Adrenal gland (tissue), 5 donors: ENCODE measurements around the gene HFM1.

Experiments
- POLR2A ChIP-seq, 2 donors: fragments of 450-650 bp; IDR thresholded peaks; one replicate each; pipeline ENCODE4 v1.6.1; 2017; ENCODE audit warnings: antibody characterized with exemption in 2 of 2, mild to moderate bottlenecking in 2 of 2, moderate library complexity in 1 of 2
- TF ChIP-seq, protein P1 (sequence below), 6 experiments: fragments of 450-650 bp in 4 of 6; fragments of 200-600 bp in 2 of 6; sonication (generic) in 1 of 6; IDR thresholded peaks; 1 replicate in 5 of 6; 2 replicates in 1 of 6; pipeline versions ENCODE4 v1.5.1 to v1.8.0; 2016 to 2021; ENCODE audit warnings: antibody characterized with exemption in 6 of 6, mild to moderate bottlenecking in 2 of 6, moderate library complexity in 1 of 6
- donor health status: DM: no; HTN: no; CAD: no.

DNA sequence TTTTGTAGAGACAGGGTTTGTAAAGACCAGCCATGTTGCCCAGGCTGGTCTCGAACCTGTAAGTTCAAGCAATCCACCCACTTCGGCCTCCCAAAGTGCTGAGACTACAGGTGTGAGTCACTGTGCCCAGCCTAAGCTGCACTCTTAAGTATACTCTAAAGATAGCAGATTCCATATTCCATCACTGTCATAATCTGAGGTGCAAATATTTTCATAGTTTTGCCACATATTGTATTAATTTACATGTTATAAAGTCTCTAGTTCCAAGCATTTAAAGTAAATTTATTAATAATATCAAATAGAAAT lies 121.3 kb downstream of the HFM1 start:
- TF ChIP-seq POLR2A (IDR thresholded peaks at IDR 0.05): no peak
- TF ChIP-seq, protein P1, sequence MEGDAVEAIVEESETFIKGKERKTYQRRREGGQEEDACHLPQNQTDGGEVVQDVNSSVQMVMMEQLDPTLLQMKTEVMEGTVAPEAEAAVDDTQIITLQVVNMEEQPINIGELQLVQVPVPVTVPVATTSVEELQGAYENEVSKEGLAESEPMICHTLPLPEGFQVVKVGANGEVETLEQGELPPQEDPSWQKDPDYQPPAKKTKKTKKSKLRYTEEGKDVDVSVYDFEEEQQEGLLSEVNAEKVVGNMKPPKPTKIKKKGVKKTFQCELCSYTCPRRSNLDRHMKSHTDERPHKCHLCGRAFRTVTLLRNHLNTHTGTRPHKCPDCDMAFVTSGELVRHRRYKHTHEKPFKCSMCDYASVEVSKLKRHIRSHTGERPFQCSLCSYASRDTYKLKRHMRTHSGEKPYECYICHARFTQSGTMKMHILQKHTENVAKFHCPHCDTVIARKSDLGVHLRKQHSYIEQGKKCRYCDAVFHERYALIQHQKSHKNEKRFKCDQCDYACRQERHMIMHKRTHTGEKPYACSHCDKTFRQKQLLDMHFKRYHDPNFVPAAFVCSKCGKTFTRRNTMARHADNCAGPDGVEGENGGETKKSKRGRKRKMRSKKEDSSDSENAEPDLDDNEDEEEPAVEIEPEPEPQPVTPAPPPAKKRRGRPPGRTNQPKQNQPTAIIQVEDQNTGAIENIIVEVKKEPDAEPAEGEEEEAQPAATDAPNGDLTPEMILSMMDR (IDR thresholded peaks at IDR 0.05): no peak
